Calu3 (cell line): Measurements from ENCODE around the gene TSHZ2. TPM values are rescaled to one million over a fixed set of nuclear protein-coding genes. Genes with fewer than 3 reads are reported as not detected.

Source experiments
- BruUV-seq: library from RNA; stranded (reverse); fragments of 400-500 nt; replicated peaks from 2 replicates; lab custom pipeline; 2021; lab: Mats Ljungman, UMichigan
- CTCF ChIA-PET: fragments of 300-600 bp; sonication (Branson Sonifier 250); formaldehyde crosslinking; loops from one replicate; lab custom pipeline; 2022; ENCODE audit warnings: antibody characterized with exemption; lab: Charles Lee
- DNase-seq: peaks from one replicate; pipeline ENCODE4 v3.0.0; 2022
- H3K27ac Mint-ChIP-seq: one replicate; pipeline ENCODE4 v1.8.0; 2022; ENCODE audit warnings: mixed read lengths; ENCODE audit not compliant: unreplicated experiment
- H3K27me3 Mint-ChIP-seq: one replicate; pipeline ENCODE4 v1.8.0; 2022; ENCODE audit warnings: mixed read lengths; ENCODE audit not compliant: unreplicated experiment
- H3K36me3 Mint-ChIP-seq: one replicate; pipeline ENCODE4 v1.8.0; 2022; ENCODE audit warnings: mild to moderate bottlenecking, moderate library complexity, mixed read lengths; ENCODE audit not compliant: insufficient read depth, unreplicated experiment
- H3K4me1 Mint-ChIP-seq: one replicate; pipeline ENCODE4 v1.8.0; 2022; ENCODE audit warnings: mild to moderate bottlenecking, low read depth, mixed read lengths; ENCODE audit not compliant: unreplicated experiment
- H3K4me3 Mint-ChIP-seq: one replicate; pipeline ENCODE4 v1.8.0; 2022; ENCODE audit warnings: mild to moderate bottlenecking, low read depth, moderate library complexity, mixed read lengths; ENCODE audit not compliant: unreplicated experiment
- H3K9me3 Mint-ChIP-seq: one replicate; pipeline ENCODE4 v1.8.0; 2022; ENCODE audit warnings: low read depth, mixed read lengths; ENCODE audit not compliant: unreplicated experiment
- CTCF ChIP-seq: fragments of 200-600 bp; IDR thresholded peaks from one replicate; pipeline ENCODE4 v1.8.0; 2022; ENCODE audit warnings: antibody characterized with exemption; ENCODE audit not compliant: unreplicated experiment
- intact Hi-C: fragments of 100-400 bp; cut with micrococcal nuclease; formaldehyde crosslinking; loops from one replicate; pipeline ENCODE4 v1.10.0; 2022; ENCODE audit not compliant: unreplicated experiment
- total RNA-seq: library from RNA; stranded (reverse); gene quantifications from 2 replicates; pipeline ENCODE4 v1.2.3, GENCODE V29; 2022

TSHZ2 gene
- total RNA-seq, 1 experiment from 2014 or later, result not detected

GRCh38 chr20:53299831-53300230, 327.7 kb downstream of the TSHZ2 start:
- peaks cover 75% of the 10 kb centered on the region for H3K27me3 Mint-ChIP-seq
- no peaks in the 10 kb centered on the region for H3K9me3 Mint-ChIP-seq
- TF ChIP-seq CTCF, result no peak
- CTCF ChIA-PET, result no interaction called here
- no TSS peak for BruUV-seq
- H3K4me3 Mint-ChIP-seq, result no peak overlapping the region
- no peaks in the 10 kb centered on the region for H3K36me3 Mint-ChIP-seq
- no peak overlapping the region for H3K27ac Mint-ChIP-seq
- H3K4me1 Mint-ChIP-seq, result no peaks in the 10 kb centered on the region
- DNase-seq, result no peak
- intact Hi-C loops, result no loop called here

GRCh38 chr20:53301869-53302268, 329.7 kb downstream of the TSHZ2 start:
- Mint-ChIP-seq H3K27ac (no peak overlapping the region), H3K27me3 (peaks cover 69% of the 10 kb centered on the region), H3K36me3 (no peaks in the 10 kb centered on the region), H3K4me1 (no peaks in the 10 kb centered on the region), H3K9me3 (no peaks in the 10 kb centered on the region), H3K4me3 (no peak overlapping the region)
- intact Hi-C loops, result no loop called here
- BruUV-seq, result no TSS peak
- CTCF ChIA-PET, result no interaction called here
- TF ChIP-seq CTCF, result no peak
- no peak for DNase-seq

GRCh38 chr20:53302695-53303412, 330.7 kb downstream of the TSHZ2 start:
- no peaks in the 10 kb centered on the region for H3K36me3 Mint-ChIP-seq

GRCh38 chr20:53303413-53303760, 331.2 kb downstream of the TSHZ2 start:
- CTCF ChIA-PET, result interaction anchor here (0.5 kb wide), 1 partner anchor 101 kb away, joined by 7 read pairs; no protein-coding TSS in a partner anchor
- intact Hi-C loops, result no loop called here
- Mint-ChIP-seq H3K4me1 (no peaks in the 10 kb centered on the region), H3K36me3 (no peaks in the 10 kb centered on the region), H3K9me3 (no peaks in the 10 kb centered on the region), H3K27ac (no peak overlapping the region), H3K4me3 (no peak overlapping the region), H3K27me3 (peaks cover 73% of the 10 kb centered on the region)
- TF ChIP-seq CTCF, result no peak
- DNase-seq, result no peak
- no TSS peak for BruUV-seq

More at GRCh38 chr20:53302695-53303412, 330.7 kb downstream of the TSHZ2 start:
- no peak for TF ChIP-seq CTCF
- intact Hi-C loops, result no loop called here
- no peaks in the 10 kb centered on the region for H3K9me3 Mint-ChIP-seq
- peaks cover 73% of the 10 kb centered on the region for H3K27me3 Mint-ChIP-seq
- no peak overlapping the region for H3K27ac Mint-ChIP-seq
- no peak for DNase-seq
- H3K4me1 Mint-ChIP-seq, result no peaks in the 10 kb centered on the region
- no TSS peak for BruUV-seq
- no peak overlapping the region for H3K4me3 Mint-ChIP-seq
- CTCF ChIA-PET, result interaction anchor here (0.5 kb wide), 1 partner anchor 100 kb away, joined by 7 read pairs; no protein-coding TSS in a partner anchor
